ENCODE measurements around the gene PLTP. TPM values are rescaled to one million over a fixed set of nuclear protein-coding genes. Genes with fewer than 3 reads are reported as not detected.
A peak's percentile ranks its signal among the peaks of the same experiment; 100 is the strongest.

Gene PLTP
- total RNA-seq, 1 experiment from 2014 or later = 4.7 TPM

- peaks cover 4 to 32% of the 10 kb centered on the region in 2 experiments; a peak in 3 of 4 replicates for H3K4me1 ChIP-seq (ENCODE audit: control insufficient read depth in 1 of 2, insufficient read depth in 2 of 2, low read length in 2 of 2)
- intact Hi-C loops (cut with micrococcal nuclease) = loop anchor here (10.0 kb wide), 2 partner anchors 100 to 390 kb away; partner anchors contain the start of genes EPPIN and SNX21
Observed at GRCh38 chr20:45934586-45935415, 22.8 kb upstream of the PLTP start, which contains the start of gene PCIF1. TSS of gene PCIF1 (plus strand) at chr20:45934683. CDS start at chr20:45939000, 4,317 bp downstream.

More at GRCh38 chr20:45934586-45935415, 22.8 kb upstream of the PLTP start, which contains the start of gene PCIF1:
- ChIA-PET RAD21 (ENCODE audit: low non-redundant PET in 1 of 2, low total read pairs in 2 of 2, uncharacterized antibody in 2 of 2, unreplicated experiment in 2 of 2) (no interaction called here), POLR2A (interaction anchor here (0.6 to 2.6 kb wide), 12 partner anchors 10 to 199 kb away, joined by 3 to 36 read pairs (median 4); partner anchors contain the start of genes ZNF335 and ZSWIM1), CTCF (interaction anchor here (1.9 to 2.6 kb wide), 2 partner anchors 35 to 110 kb away, joined by 6 to 30 read pairs; no protein-coding TSS in a partner anchor)
- no TSS peak for BruUV-seq (replicated peaks)
- Histone ChIP-seq H3K36me3 (ENCODE audit: control insufficient read depth in 1 of 2, insufficient read depth in 2 of 2, low read length in 2 of 2) (peaks cover 11 to 19% of the 10 kb centered on the region in 2 experiments), H3K4me3 (replicated peaks in 1 of 2; ENCODE audit: low read depth in 1 of 2, low read length in 2 of 2) (peak within 1 kb of the TSS; percentile 94 to 97), H3K79me2 (ENCODE audit: insufficient read depth, low read length) (peaks cover 31% of the 10 kb centered on the region), H3K9me2 (ENCODE audit: insufficient read depth) (no peaks in the 10 kb centered on the region), H3K9me3 (ENCODE audit: control insufficient read depth in 1 of 2, insufficient read depth in 1 of 2, low read depth in 1 of 2, low read length in 2 of 2) (no peaks in the 10 kb centered on the region), H2AFZ (ENCODE audit: low read depth, low read length, poor library complexity, severe bottlenecking) (no peak within 1 kb of the TSS), H3K9ac (ENCODE audit: low read length) (peak within 1 kb of the TSS; percentile 98), H3K4me2 (ENCODE audit: low read length) (peak within 1 kb of the TSS; percentile 87), H4K20me1 (ENCODE audit: insufficient read depth) (no peaks in the 10 kb centered on the region), H3K27ac (ENCODE audit: low read depth, low read length) (peak within 1 kb of the TSS; percentile 100), H3K27me3 (ENCODE audit: insufficient read depth, low read length) (no peaks in the 10 kb centered on the region)
- DNase-seq (ENCODE audit: low read depth, low spot score) (peak; percentile 93), ATAC-seq (peak; percentile 79)
- peak; percentile 99 for TF ChIP-seq YY1 (IDR thresholded peaks at IDR 0.05; ENCODE audit: extremely low read depth, insufficient replicate concordance, low read depth, low read length)
- TF ChIP-seq EGR1 (IDR thresholded peaks at IDR 0.05; ENCODE audit: low read depth) = peak; percentile 78
- no peak for TF ChIP-seq EZH2 (IDR thresholded peaks at IDR 0.05)
- TF ChIP-seq POLR2A (IDR thresholded peaks at IDR 0.05; ENCODE audit: borderline replicate concordance, extremely low read depth, insufficient read depth, insufficient read length) = peak; percentile 89
- peak; percentile 93 for TF ChIP-seq POLR2AphosphoS5 (IDR thresholded peaks at IDR 0.05; ENCODE audit: low read depth, low read length)
- peak; percentile 83 for TF ChIP-seq SP1 (IDR thresholded peaks at IDR 0.05; ENCODE audit: low read depth)
- TF ChIP-seq MAX (IDR thresholded peaks at IDR 0.05) = peak; percentile 51; the same call in 1 of the 2 replicates
- peak; percentile 31; the same call in 1 of the 2 replicates for TF ChIP-seq ZFX (IDR thresholded peaks at IDR 0.05)
- TF ChIP-seq, protein P1, sequence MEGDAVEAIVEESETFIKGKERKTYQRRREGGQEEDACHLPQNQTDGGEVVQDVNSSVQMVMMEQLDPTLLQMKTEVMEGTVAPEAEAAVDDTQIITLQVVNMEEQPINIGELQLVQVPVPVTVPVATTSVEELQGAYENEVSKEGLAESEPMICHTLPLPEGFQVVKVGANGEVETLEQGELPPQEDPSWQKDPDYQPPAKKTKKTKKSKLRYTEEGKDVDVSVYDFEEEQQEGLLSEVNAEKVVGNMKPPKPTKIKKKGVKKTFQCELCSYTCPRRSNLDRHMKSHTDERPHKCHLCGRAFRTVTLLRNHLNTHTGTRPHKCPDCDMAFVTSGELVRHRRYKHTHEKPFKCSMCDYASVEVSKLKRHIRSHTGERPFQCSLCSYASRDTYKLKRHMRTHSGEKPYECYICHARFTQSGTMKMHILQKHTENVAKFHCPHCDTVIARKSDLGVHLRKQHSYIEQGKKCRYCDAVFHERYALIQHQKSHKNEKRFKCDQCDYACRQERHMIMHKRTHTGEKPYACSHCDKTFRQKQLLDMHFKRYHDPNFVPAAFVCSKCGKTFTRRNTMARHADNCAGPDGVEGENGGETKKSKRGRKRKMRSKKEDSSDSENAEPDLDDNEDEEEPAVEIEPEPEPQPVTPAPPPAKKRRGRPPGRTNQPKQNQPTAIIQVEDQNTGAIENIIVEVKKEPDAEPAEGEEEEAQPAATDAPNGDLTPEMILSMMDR (IDR thresholded peaks at IDR 0.05 in 2 of 3, conservative IDR thresholded peaks at IDR 0.05 in 1 of 3; ENCODE audit: borderline replicate concordance in 1 of 3, insufficient read depth in 1 of 3, low read depth in 2 of 3, low read length in 2 of 3) = no peak
- TF ChIP-seq CEBPB (IDR thresholded peaks at IDR 0.05; ENCODE audit: low read depth) = no peak
- TF ChIP-seq SIN3A (IDR thresholded peaks at IDR 0.05; ENCODE audit: low read depth) = peak; percentile 45

All from HCT116 (cell line).